ENCODE data around the gene TOM1.

The TOM1 gene

GRCh38 chr22:35348703-35349102 lies 49.0 kb downstream of the TOM1 start:
- in situ Hi-C loops (cut with HindIII; ENCODE audit: low sequenced_read_pairs), result no loop called here

DNA sequence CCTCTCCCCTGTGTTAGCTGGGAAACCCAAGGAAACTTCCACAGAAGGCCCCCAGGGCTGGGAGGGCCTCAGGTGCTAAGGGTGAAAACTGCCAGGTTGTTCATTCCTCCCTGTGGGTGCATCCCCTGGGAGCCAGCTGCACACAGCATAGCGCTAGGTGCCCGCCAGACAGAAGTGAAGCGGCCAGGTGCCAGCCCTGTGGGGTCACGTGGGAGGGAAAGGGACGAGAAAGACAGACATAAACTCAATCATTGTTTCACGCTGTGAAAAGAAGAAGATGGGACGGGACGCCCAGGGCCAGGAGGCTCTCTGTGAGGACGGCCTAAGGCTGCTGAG lies 49.6 kb downstream of the TOM1 start:
- H3K4me3 ChIP-seq (ENCODE audit: low read depth, low read length), result no peak overlapping the region
- in situ Hi-C loops (cut with HindIII; ENCODE audit: low sequenced_read_pairs), result no loop called here
- no peak for DNase-seq (ENCODE audit: low read depth)
- TF ChIP-seq, protein P1, sequence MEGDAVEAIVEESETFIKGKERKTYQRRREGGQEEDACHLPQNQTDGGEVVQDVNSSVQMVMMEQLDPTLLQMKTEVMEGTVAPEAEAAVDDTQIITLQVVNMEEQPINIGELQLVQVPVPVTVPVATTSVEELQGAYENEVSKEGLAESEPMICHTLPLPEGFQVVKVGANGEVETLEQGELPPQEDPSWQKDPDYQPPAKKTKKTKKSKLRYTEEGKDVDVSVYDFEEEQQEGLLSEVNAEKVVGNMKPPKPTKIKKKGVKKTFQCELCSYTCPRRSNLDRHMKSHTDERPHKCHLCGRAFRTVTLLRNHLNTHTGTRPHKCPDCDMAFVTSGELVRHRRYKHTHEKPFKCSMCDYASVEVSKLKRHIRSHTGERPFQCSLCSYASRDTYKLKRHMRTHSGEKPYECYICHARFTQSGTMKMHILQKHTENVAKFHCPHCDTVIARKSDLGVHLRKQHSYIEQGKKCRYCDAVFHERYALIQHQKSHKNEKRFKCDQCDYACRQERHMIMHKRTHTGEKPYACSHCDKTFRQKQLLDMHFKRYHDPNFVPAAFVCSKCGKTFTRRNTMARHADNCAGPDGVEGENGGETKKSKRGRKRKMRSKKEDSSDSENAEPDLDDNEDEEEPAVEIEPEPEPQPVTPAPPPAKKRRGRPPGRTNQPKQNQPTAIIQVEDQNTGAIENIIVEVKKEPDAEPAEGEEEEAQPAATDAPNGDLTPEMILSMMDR (IDR thresholded peaks at IDR 0.05; ENCODE audit: low read depth, low read length, missing control alignments), result no peak

More at GRCh38 chr22:35348703-35349102, 49.0 kb downstream of the TOM1 start:
- TF ChIP-seq, protein P1 (IDR thresholded peaks at IDR 0.05; ENCODE audit: low read depth, low read length, missing control alignments), result no peak
- DNase-seq (ENCODE audit: low read depth), result no peak
- H3K4me3 ChIP-seq (ENCODE audit: low read depth, low read length), result no peak overlapping the region

- in situ Hi-C loops (cut with HindIII; ENCODE audit: low sequenced_read_pairs), result no loop called here
- TF ChIP-seq, protein P1 (IDR thresholded peaks at IDR 0.05; ENCODE audit: low read depth, low read length, missing control alignments), result no peak
- no peak overlapping the region for H3K4me3 ChIP-seq (ENCODE audit: low read depth, low read length)
- DNase-seq (ENCODE audit: low read depth), result no peak
These were observed 50.2 kb downstream of the TOM1 start for GRCh38 chr22:35349704-35350538.

GRCh38 chr22:35350539-35351503 lies 51.1 kb downstream of the TOM1 start:
- in situ Hi-C loops (cut with HindIII; ENCODE audit: low sequenced_read_pairs), result no loop called here
- peak overlapping the region; percentile 56 for H3K4me3 ChIP-seq (ENCODE audit: low read depth, low read length)
- TF ChIP-seq, protein P1 (IDR thresholded peaks at IDR 0.05; ENCODE audit: low read depth, low read length, missing control alignments), result peak; percentile 54
- DNase-seq (ENCODE audit: low read depth), result peak; percentile 79

DNA sequence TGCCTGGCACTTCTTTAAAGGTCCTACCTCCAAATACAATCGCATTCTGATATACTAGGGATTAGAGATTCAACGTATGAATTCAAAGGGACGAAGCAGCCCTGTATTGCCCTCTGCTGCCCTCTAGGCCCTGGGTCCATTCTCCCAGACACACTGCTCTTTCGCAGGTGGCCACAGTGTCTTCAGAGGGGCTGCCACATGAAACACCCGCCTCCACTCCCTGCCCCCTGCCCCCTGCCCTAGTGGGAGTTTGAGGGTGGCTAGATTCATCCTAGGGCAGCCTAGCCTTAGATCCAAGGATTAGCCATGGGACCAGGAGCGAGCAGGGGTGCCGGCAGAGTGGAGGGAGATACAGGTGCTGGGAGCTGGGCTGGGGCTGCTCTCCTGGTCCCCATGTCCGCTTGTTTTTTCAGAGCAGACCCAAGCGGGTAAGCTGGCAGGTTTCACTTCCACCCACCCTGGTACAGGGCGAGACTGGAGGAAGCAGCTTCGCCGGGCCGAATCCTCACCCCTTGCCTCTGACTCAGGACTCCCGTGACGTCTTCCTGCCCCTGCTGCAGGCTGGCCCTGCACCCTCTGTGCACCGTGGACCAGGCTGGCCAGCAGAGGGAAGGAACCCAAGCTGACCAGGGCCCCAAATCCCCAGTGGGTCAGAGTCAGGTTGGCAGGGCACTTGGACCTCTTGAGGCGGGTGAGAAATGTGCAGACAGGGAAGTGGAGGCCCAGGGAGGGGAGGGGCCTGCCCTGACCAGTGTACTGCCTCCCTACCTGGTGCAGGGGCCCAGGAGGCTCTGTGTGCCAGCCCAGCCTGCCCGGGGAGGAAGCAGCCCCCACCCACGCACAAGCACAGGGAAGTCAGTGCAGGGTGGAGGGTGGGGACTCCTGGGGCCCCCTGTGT lies 52.8 kb downstream of the TOM1 start:
- no peak overlapping the region for H3K4me3 ChIP-seq (ENCODE audit: low read depth, low read length)
- TF ChIP-seq, protein P1 (IDR thresholded peaks at IDR 0.05; ENCODE audit: low read depth, low read length, missing control alignments), result peak; percentile 4
- no peak for DNase-seq (ENCODE audit: low read depth)
- in situ Hi-C loops (cut with HindIII; ENCODE audit: low sequenced_read_pairs), result no loop called here

DNA sequence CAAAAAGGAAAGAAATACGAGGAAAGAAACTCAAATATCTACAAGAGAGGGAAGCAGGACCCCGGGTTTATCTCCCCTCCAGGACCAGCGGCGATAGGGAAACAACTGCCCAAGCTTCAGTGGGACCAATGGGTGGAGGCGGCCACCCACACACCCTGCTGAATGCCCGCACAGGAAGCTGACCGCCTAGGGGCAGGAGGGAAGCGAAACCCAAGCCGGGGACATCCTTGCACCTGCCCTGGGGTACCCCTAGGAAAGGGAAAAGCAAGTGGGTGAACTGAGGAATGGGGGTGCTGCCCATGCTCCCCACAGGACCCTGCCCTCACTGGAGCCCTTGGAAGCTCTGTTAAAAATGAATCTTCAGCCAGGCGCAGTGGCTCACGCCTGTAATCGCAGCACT lies 53.6 kb downstream of the TOM1 start:
- in situ Hi-C loops (cut with HindIII; ENCODE audit: low sequenced_read_pairs), result no loop called here
- H3K4me3 ChIP-seq (ENCODE audit: low read depth, low read length), result no peak overlapping the region
- TF ChIP-seq, protein P1 (IDR thresholded peaks at IDR 0.05; ENCODE audit: low read depth, low read length, missing control alignments), result no peak
- no peak for DNase-seq (ENCODE audit: low read depth)
